ENCODE measurements around the gene KCNQ2. TPM values are rescaled to one million over a fixed set of nuclear protein-coding genes. Genes with fewer than 3 reads are reported as not detected.
"Not testable (repeated sequence)": the region's sequence is repeated elsewhere in the genome, so short reads cannot be mapped to it uniquely, and the experiment has no call there.

Gene KCNQ2
- total and polyA plus RNA-seq, 12 donors, result 0.69 to 81.6 (median 10.3) TPM; not detected in 3

GRCh38 chr20:63517376-63518309, 45.2 kb upstream of the KCNQ2 start:
- TF ChIP-seq POLR2A (IDR thresholded peaks at IDR 0.05) (no peak), CTCF (IDR thresholded peaks at IDR 0.05) (no peak)
- WGBS, 4 donors, result 86 to 91% (median 88%) methylated on average over 16 to 32 of the region's 32 CpGs
- H3K27ac ChIP-seq, result no peak overlapping the region
- H3K36me3 ChIP-seq (replicated peaks in 1 of 2), result no peaks in the 10 kb centered on the region
- DNase-seq, result no peak
- H3K4me1 ChIP-seq (replicated peaks in 1 of 2), result peaks cover 0 to 21% of the 10 kb centered on the region in 2 donors
- no peaks in the 10 kb centered on the region for H3K9me3 ChIP-seq (replicated peaks in 1 of 3)
- intact Hi-C loops (cut with DNase I), result no loop called here
- H3K27me3 ChIP-seq, result no peaks in the 10 kb centered on the region
- H3K4me3 ChIP-seq, result no peak overlapping the region

- H3K4me3 ChIP-seq; H3K27ac ChIP-seq; intact Hi-C loops (cut with DNase I); H3K4me1 ChIP-seq (replicated peaks in 1 of 2); H3K9me3 ChIP-seq (replicated peaks in 1 of 3); H3K36me3 ChIP-seq (replicated peaks in 1 of 2); DNase-seq; H3K27me3 ChIP-seq: not testable (repeated sequence)
- 65 to 73% (median 65%) methylated on average over 6 to 10 of the region's 10 CpGs for WGBS, 4 donors
Measured at GRCh38 chr20:63514520-63514919, 42.1 kb upstream of the KCNQ2 start.

GRCh38 chr20:63513207-63513606, 40.8 kb upstream of the KCNQ2 start:
- Histone ChIP-seq H3K9me3 (replicated peaks in 1 of 3) (no peaks in the 10 kb centered on the region), H3K27ac (no peak overlapping the region), H3K4me3 (no peak overlapping the region), H3K36me3 (replicated peaks in 1 of 2) (no peaks in the 10 kb centered on the region), H3K27me3 (no peaks in the 10 kb centered on the region), H3K4me1 (replicated peaks in 1 of 2) (no peaks in the 10 kb centered on the region)
- DNase-seq, result no peak
- 76 to 87% (median 82%) methylated on average over 3 of the region's 3 CpGs for WGBS, 4 donors
- TF ChIP-seq POLR2A (IDR thresholded peaks at IDR 0.05) (no peak), CTCF (IDR thresholded peaks at IDR 0.05) (no peak)
- intact Hi-C loops (cut with DNase I), result no loop called here

- Histone ChIP-seq H3K27ac (no peak overlapping the region), H3K27me3 (no peaks in the 10 kb centered on the region), H3K4me3 (no peak overlapping the region), H3K9me3 (replicated peaks in 1 of 3) (no peaks in the 10 kb centered on the region), H3K36me3 (replicated peaks in 1 of 2) (no peaks in the 10 kb centered on the region), H3K4me1 (replicated peaks in 1 of 2) (no peaks in the 10 kb centered on the region)
- TF ChIP-seq CTCF (IDR thresholded peaks at IDR 0.05) (no peak), POLR2A (IDR thresholded peaks at IDR 0.05) (no peak)
- intact Hi-C loops (cut with DNase I), result no loop called here
- no peak for DNase-seq
- WGBS, 4 donors, result 75 to 83% (median 78%) methylated on average over 9 of the region's 9 CpGs
Measured at GRCh38 chr20:63509088-63509564, 36.7 kb upstream of the KCNQ2 start.

Data from adrenal gland (tissue), 12 donors.